Fibroblast of lung (primary cell): Measurements from ENCODE around the gene CFAP410.

Source experiments
- CTCF ChIP-seq, 2 donors: IDR thresholded peaks in 1 of 2; conservative IDR thresholded peaks in 1 of 2; 1 replicate in 1 of 2; 2 replicates in 1 of 2; pipeline ENCODE4 v1.5.1; 2011 to 2012; ENCODE audit warnings: low read length in 2 of 2, control low read depth in 1 of 2, inconsistent platforms in 1 of 2, low read depth in 1 of 2, mild to moderate bottlenecking in 1 of 2
- EZH2 ChIP-seq: IDR thresholded peaks from 2 replicates; pipeline ENCODE4 v1.5.1; 2012; ENCODE audit warnings: low read length, control low read depth, mild to moderate bottlenecking; ENCODE audit errors: missing control alignments

DNA sequence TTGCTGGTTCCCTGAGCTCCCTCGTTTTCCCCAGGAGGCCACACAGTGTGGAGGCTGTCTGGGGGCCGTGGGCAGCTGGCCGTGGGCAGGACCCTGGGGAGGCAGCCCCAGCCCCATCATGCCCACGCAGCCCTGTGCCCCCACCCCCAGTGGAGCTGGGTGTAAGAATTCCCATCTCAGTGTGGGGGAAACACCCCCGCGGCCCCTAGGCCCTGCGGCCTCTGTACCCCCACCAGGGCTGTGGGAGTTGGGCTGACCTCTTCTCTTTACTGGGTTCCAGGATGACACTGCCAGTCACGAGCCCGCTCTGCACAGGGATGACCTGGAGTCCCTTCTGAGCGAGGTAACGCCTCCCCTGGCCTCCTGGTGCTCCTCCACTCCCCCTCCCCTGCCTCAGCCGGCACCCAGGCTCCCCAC is 43.1 kb downstream of the CFAP410 start:
- TF ChIP-seq CTCF (conservative IDR thresholded peaks at IDR 0.05 in 1 of 2, IDR thresholded peaks at IDR 0.05 in 1 of 2; ENCODE audit: low read depth in 1 of 2, low read length in 2 of 2) = no peak
- TF ChIP-seq EZH2 = no peak
